GM12878 (cell line): ENCODE results near the gene RPL26. TPM values are rescaled to one million over a fixed set of nuclear protein-coding genes. Genes with fewer than 3 reads are reported as not detected.

Experiments
- ATAC-seq: fragments of 200-7000 bp; cut with Tn5 transposase; 3 replicates; pipeline ENCODE4 v1.9.1; 2020; ENCODE audit warnings: mild to moderate bottlenecking, moderate library complexity
- BruUV-seq: library from RNA; stranded (reverse); fragments of 400-500 nt; replicated peaks from 2 replicates; lab custom pipeline; 2021; lab: Mats Ljungman, UMichigan
- CTCF ChIA-PET: fragments of 300-600 bp; sonication (Branson Sonifier 250); formaldehyde crosslinking; extraction: SDS; loops from one replicate; lab custom pipeline; 2021; ENCODE audit warnings: inconsistent platforms; lab: Yijun Ruan, JAX
- POLR2A ChIA-PET: fragments of 350-600 bp; formaldehyde crosslinking; extraction: SDS; loops from one replicate; lab custom pipeline; 2021; ENCODE audit warnings: inconsistent platforms; lab: Charles Lee
- RAD21 ChIA-PET: fragments of 300-600 bp; sonication (Branson Sonifier 250); formaldehyde crosslinking; loops from one replicate; lab custom pipeline; 2023; ENCODE audit warnings: antibody characterized with exemption; ENCODE audit not compliant: unreplicated experiment; lab: Charles Lee
- SMC1A ChIA-PET: fragments of 300-600 bp; sonication (Branson Sonifier 250); formaldehyde crosslinking; loops from one replicate; lab custom pipeline; 2023; ENCODE audit not compliant: unreplicated experiment, uncharacterized antibody; lab: Charles Lee
- DNase-seq: peaks from one replicate; pipeline ENCODE4 v3.0.0-alpha.2; 2011; ENCODE audit warnings: low read depth, low spot score
- FAIRE-seq: peaks from 3 replicates; lab custom pipeline; 2011; peaks lifted over from hg19 to GRCh38; lab: Jason Lieb, UNC
- H2AFZ ChIP-seq: 2 replicates; pipeline ENCODE4 v1.6.0; 2011; ENCODE audit warnings: low read depth, low read length, control low read depth; ENCODE audit not compliant: control insufficient read depth
- H3K27ac ChIP-seq: 2 replicates; pipeline ENCODE4 v1.5.1; 2011; ENCODE audit warnings: control low read depth; ENCODE audit not compliant: control insufficient read depth, insufficient read depth
- H3K27me3 ChIP-seq, 2 experiments: replicated peaks in 1 of 2; 2 replicates each; pipeline versions ENCODE4 v1.6.0 to v1.6.1; 2011; ENCODE audit warnings: low read length in 1 of 2; ENCODE audit not compliant: control insufficient read depth in 2 of 2, insufficient read depth in 2 of 2
- H3K36me3 ChIP-seq, 2 experiments: 2 replicates each; pipeline ENCODE4 v1.5.1; 2011; ENCODE audit warnings: low read length in 1 of 2; ENCODE audit not compliant: control insufficient read depth in 2 of 2, insufficient read depth in 2 of 2
- H3K4me1 ChIP-seq: 2 replicates; pipeline ENCODE4 v1.6.1; 2011; ENCODE audit warnings: mild to moderate bottlenecking, low read length, moderate library complexity, mixed read lengths; ENCODE audit not compliant: control insufficient read depth, insufficient read depth
- H3K4me2 ChIP-seq: 2 replicates; pipeline ENCODE4 v1.6.0; 2011; ENCODE audit warnings: control low read depth; ENCODE audit not compliant: control insufficient read depth, insufficient read depth
- H3K4me3 ChIP-seq: fragments of 200-600 bp; sonication (generic); 2 replicates; pipeline ENCODE4 v1.5.1; 2016
- H3K79me2 ChIP-seq: 2 replicates; pipeline ENCODE4 v1.6.0; 2011; ENCODE audit warnings: low read length; ENCODE audit not compliant: control insufficient read depth, insufficient read depth
- H3K9ac ChIP-seq: 2 replicates; pipeline ENCODE4 v1.8.0; 2011; ENCODE audit warnings: low read length, control low read depth, mixed read lengths; ENCODE audit not compliant: control insufficient read depth, insufficient read depth
- H3K9me3 ChIP-seq: replicated peaks from 3 replicates; pipeline ENCODE4 v1.5.1; 2011; ENCODE audit warnings: mild to moderate bottlenecking, low read length; ENCODE audit not compliant: control insufficient read depth, insufficient read depth
- H4K20me1 ChIP-seq: 2 replicates; pipeline ENCODE4 v1.6.0; 2011; ENCODE audit not compliant: control insufficient read depth, insufficient read depth
- BHLHE40 ChIP-seq, 2 experiments: fragments of 450-650 bp in 1 of 2; IDR thresholded peaks; 2 replicates each; pipeline ENCODE4 v1.6.1; 2011 to 2017; ENCODE audit warnings: low read depth in 2 of 2, borderline replicate concordance in 1 of 2, improper control_type of control experiment in 1 of 2, low read length in 1 of 2, mild to moderate bottlenecking in 1 of 2
- JUND ChIP-seq: IDR thresholded peaks from 2 replicates; pipeline ENCODE4 v1.6.1; 2012; ENCODE audit warnings: low read depth, mild to moderate bottlenecking, low read length, improper control_type of control experiment, moderate library complexity
- POLR2A ChIP-seq: IDR thresholded peaks from 2 replicates; pipeline ENCODE4 v1.6.1; 2011; ENCODE audit warnings: low read depth, mild to moderate bottlenecking, low read length
- TARDBP ChIP-seq: IDR thresholded peaks from 2 replicates; pipeline ENCODE4 v1.6.1; 2016; ENCODE audit warnings: borderline replicate concordance
- TBL1XR1 ChIP-seq: IDR thresholded peaks from 2 replicates; pipeline ENCODE4 v1.6.1; 2012; ENCODE audit warnings: low read depth, low read length, improper control_type of control experiment
- YBX1 ChIP-seq: fragments of 450-650 bp; IDR thresholded peaks from 2 replicates; pipeline ENCODE4 v1.6.1; 2016; ENCODE audit warnings: antibody characterized with exemption
- YY1 ChIP-seq: IDR thresholded peaks from 2 replicates; pipeline ENCODE4 v1.6.1; 2011; ENCODE audit warnings: low read depth, mild to moderate bottlenecking, low read length
- ZBED1 ChIP-seq: IDR thresholded peaks from 2 replicates; pipeline ENCODE4 v1.6.1; 2016; ENCODE audit warnings: borderline replicate concordance
- WGBS: methylation state at CpG from one replicate; pipeline ENCODE4 v1.1.6; 2016; ENCODE audit warnings: low lambda C conversion rate; ENCODE audit not compliant: insufficient replicate concordance, insufficient coverage; ENCODE audit errors: missing lambda C conversion rate; 5-methylcytosine and 5-hydroxymethylcytosine counted together
- in situ Hi-C: fragments of 300-500 bp; cut with MboI; formaldehyde crosslinking; loops from 9 replicates; pipeline ENCODE4 v1.14.3; 2018; ENCODE audit warnings: mixed read lengths
- intact Hi-C: fragments of 100-400 bp; cut with micrococcal nuclease; formaldehyde crosslinking; loops from one replicate; pipeline ENCODE4 v1.14.2; 2022; ENCODE audit not compliant: unreplicated experiment
- polyA plus RNA-seq, 11 experiments: library from polyadenylated mRNA; depleted of rRNA in 4 of 11; unstranded in 6 of 11; stranded (reverse) in 5 of 11; fragments of >200 nt; fragmentation: Nextera tagmentation in 4 of 11; fragmentation: Illumina TruSeq in 1 of 11; extraction: Ambion mirVana in 4 of 11; extraction: Trizol in 1 of 11; gene quantifications; 1 replicate in 1 of 11; 2 replicates in 10 of 11; pipeline versions ENCODE4 v1.2.1 to v1.2.3, GENCODE V29; 2011 to 2016; ENCODE audit warnings: inconsistent platforms in 2 of 11, missing spikeins in 2 of 11, low read depth in 1 of 11
- total RNA-seq, 4 experiments: library from RNA; depleted of rRNA in 3 of 4; stranded (reverse); fragments of >200 nt in 3 of 4; fragmentation: Illumina TruSeq in 1 of 4; extraction: Trizol in 1 of 4; gene quantifications; 2 replicates each; pipeline versions ENCODE4 v1.2.1 to v1.2.3, GENCODE V29; 2013 to 2021
- TF ChIP-seq, protein P1 (sequence below): IDR thresholded peaks from 2 replicates; pipeline ENCODE4 v1.6.1; 2011; ENCODE audit warnings: low read depth, mild to moderate bottlenecking, low read length, moderate library complexity, borderline replicate concordance; ENCODE audit errors: extremely low read depth
- TF ChIP-seq, protein P2 (sequence below): fragments of 450-650 bp; formaldehyde crosslinking; IDR thresholded peaks from 2 replicates; pipeline ENCODE4 v1.4.0; 2020; ENCODE audit warnings: mild to moderate bottlenecking, moderate library complexity

The RPL26 gene
- total and polyA plus RNA-seq, 10 of the 15 experiments (the other 5 are each of a cell fraction or from before 2014, with no cell fraction given): 1,451 to 9,244 (median 4,326) TPM

DNA sequence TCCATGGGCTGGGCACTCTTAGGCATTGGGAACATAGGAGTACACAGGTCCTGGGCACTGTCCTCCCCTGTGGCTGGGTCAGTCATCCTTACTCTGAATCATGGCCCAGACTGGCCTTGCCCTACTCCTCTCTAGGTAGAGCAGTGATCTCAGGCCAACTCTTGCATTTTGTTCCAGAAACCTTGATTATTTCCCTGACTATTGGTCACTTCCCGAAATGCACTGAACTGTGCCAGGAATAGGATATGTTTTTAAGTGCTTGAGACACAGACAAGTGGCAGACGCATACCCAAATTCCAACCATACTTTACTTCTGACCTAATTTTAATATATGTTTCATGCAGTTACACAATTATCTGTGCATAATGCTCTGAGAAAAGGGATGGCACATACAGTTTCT, 16.8 kb downstream of the RPL26 start:
- ChIA-PET SMC1A (no interaction called here), RAD21 (no interaction called here), CTCF (no interaction called here), POLR2A (no interaction called here)
- in situ Hi-C loops: no loop called here
- ATAC-seq (no peak), FAIRE-seq (no peak), DNase-seq (no peak)
- Histone ChIP-seq H3K4me3 (no peak overlapping the region), H3K79me2 (no peaks in the 10 kb centered on the region), H4K20me1 (no peaks in the 10 kb centered on the region), H3K4me2 (no peak overlapping the region), H2AFZ (no peak overlapping the region), H3K9me3 (no peaks in the 10 kb centered on the region), H3K27me3 (no peaks in the 10 kb centered on the region), H3K27ac (no peak overlapping the region), H3K36me3 (peaks cover 0 to 8% of the 10 kb centered on the region in 2 experiments; a peak in 1 of 4 replicates), H3K9ac (no peak overlapping the region), H3K4me1 (no peaks in the 10 kb centered on the region)
- no TSS peak for BruUV-seq
- TF ChIP-seq BHLHE40 (IDR thresholded peaks at IDR 0.05; ENCODE audit: borderline replicate concordance in 1 of 2, low read depth in 2 of 2, low read length in 1 of 2) (no peak), TARDBP (no peak), YY1 (no peak), POLR2A (no peak), JUND (no peak), ZBED1 (no peak), YBX1 (no peak), TBL1XR1 (no peak)
- TF ChIP-seq, protein P1, sequence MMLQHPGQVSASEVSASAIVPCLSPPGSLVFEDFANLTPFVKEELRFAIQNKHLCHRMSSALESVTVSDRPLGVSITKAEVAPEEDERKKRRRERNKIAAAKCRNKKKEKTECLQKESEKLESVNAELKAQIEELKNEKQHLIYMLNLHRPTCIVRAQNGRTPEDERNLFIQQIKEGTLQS: no peak
- TF ChIP-seq, protein P2, sequence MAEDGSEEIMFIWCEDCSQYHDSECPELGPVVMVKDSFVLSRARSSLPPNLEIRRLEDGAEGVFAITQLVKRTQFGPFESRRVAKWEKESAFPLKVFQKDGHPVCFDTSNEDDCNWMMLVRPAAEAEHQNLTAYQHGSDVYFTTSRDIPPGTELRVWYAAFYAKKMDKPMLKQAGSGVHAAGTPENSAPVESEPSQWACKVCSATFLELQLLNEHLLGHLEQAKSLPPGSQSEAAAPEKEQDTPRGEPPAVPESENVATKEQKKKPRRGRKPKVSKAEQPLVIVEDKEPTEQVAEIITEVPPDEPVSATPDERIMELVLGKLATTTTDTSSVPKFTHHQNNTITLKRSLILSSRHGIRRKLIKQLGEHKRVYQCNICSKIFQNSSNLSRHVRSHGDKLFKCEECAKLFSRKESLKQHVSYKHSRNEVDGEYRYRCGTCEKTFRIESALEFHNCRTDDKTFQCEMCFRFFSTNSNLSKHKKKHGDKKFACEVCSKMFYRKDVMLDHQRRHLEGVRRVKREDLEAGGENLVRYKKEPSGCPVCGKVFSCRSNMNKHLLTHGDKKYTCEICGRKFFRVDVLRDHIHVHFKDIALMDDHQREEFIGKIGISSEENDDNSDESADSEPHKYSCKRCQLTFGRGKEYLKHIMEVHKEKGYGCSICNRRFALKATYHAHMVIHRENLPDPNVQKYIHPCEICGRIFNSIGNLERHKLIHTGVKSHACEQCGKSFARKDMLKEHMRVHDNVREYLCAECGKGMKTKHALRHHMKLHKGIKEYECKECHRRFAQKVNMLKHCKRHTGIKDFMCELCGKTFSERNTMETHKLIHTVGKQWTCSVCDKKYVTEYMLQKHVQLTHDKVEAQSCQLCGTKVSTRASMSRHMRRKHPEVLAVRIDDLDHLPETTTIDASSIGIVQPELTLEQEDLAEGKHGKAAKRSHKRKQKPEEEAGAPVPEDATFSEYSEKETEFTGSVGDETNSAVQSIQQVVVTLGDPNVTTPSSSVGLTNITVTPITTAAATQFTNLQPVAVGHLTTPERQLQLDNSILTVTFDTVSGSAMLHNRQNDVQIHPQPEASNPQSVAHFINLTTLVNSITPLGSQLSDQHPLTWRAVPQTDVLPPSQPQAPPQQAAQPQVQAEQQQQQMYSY (CRISPR knock-in tag): no peak
- intact Hi-C loops: no loop called here
- 96% methylated on average over 2 of the region's 2 CpGs for whole genome bisulfite sequencing
